NCI-H128 (cell line): Measurements from ENCODE around the gene BST2.

Experiments used
- DNase-seq: peaks from one replicate; lab custom pipeline; 2025; ENCODE audit not compliant: unreplicated experiment; lab: John Stamatoyannopoulos, UW

The BST2 gene

GRCh38 chr19:17419621-17420474 is 14.4 kb upstream of the BST2 start, which contains the start of gene MVB12A:
Gene MVB12A (plus strand): TSS chr19:17420047. CDS start chr19:17420136, 89 bp downstream.
- peak; percentile 94 for DNase-seq

- DNase-seq, result no peak
These were observed 13.8 kb upstream of the BST2 start for GRCh38 chr19:17419154-17419620.

GRCh38 chr19:17418710-17419109 is 13.3 kb upstream of the BST2 start:
- no peak for DNase-seq

- DNase-seq, result no peak
These were observed 9.7 kb upstream of the BST2 start for GRCh38 chr19:17415121-17415520.

GRCh38 chr19:17414097-17414496 is 8.7 kb upstream of the BST2 start:
- no peak for DNase-seq

- DNase-seq, result no peak
These were observed 6.4 kb upstream of the BST2 start for GRCh38 chr19:17411801-17412200.

- DNase-seq, result no peak
These were observed 4.6 kb upstream of the BST2 start for GRCh38 chr19:17409990-17410389.

GRCh38 chr19:17406887-17407196 is 1.4 kb upstream of the BST2 start:
- DNase-seq, result no peak

GRCh38 chr19:17406046-17406886 is 836 bp upstream of the BST2 start:
- no peak for DNase-seq

GRCh38 chr19:17404621-17405249 is 695 bp downstream of the BST2 start:
- no peak for DNase-seq

GRCh38 chr19:17404015-17404414 is 1.4 kb downstream of the BST2 start:
- DNase-seq, result no peak

- DNase-seq, result no peak
These were observed 2.2 kb downstream of the BST2 start for GRCh38 chr19:17402982-17403855.

GRCh38 chr19:17401628-17402027 is 3.8 kb downstream of the BST2 start:
- no peak for DNase-seq

- DNase-seq, result no peak
These were observed 6.4 kb downstream of the BST2 start for GRCh38 chr19:17398902-17399527.

- DNase-seq, result no peak
These were observed 10.5 kb downstream of the BST2 start for GRCh38 chr19:17394891-17395415.

- no peak for DNase-seq
These were observed 11.5 kb downstream of the BST2 start, which contains the start of gene CCDC194 for GRCh38 chr19:17393914-17394313. Gene CCDC194 (minus strand): TSS chr19:17394196. CDS start chr19:17394158, 38 bp downstream.

GRCh38 chr19:17393002-17393401 is 12.4 kb downstream of the BST2 start:
- DNase-seq, result no peak

- no peak for DNase-seq
These were observed 13.9 kb downstream of the BST2 start for GRCh38 chr19:17391371-17392151.
